HG02623 (cell line): Measurements from ENCODE around the gene GDF10.

Source experiments
- ATAC-seq: cut with Tn5 transposase; IDR thresholded peaks from one replicate; pipeline ENCODE4 v1.9.1; 2021; ENCODE audit warnings: moderate library complexity; ENCODE audit not compliant: unreplicated experiment

The GDF10 gene

DNA sequence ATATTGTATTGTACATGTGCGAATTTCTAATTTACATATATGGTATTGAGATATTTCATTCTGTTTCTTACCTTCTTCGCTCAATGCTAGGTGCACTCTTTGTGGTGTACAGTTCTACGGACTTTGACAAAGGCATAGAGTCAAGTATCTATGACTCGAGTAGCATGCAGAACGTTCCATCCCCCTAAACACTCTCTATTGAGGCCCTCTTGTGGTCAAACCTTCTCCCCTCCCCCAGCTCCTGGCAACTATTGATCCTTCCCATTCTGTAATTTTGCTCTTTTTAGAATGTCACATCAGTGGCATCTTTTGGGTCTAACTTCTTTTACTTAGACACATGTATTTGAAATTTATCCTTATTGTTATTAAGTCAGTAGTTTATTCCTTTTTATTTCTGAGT lies 30.7 kb upstream of the GDF10 start:
- no peak for ATAC-seq

GRCh38 chr10:47276071-47276470 lies 23.9 kb upstream of the GDF10 start:
- ATAC-seq = no peak

- ATAC-seq = no peak
Measured at GRCh38 chr10:47276576-47277351, 23.2 kb upstream of the GDF10 start.

GRCh38 chr10:47277352-47278151 lies 22.4 kb upstream of the GDF10 start:
- ATAC-seq = no peak

GRCh38 chr10:47278152-47278473 lies 21.9 kb upstream of the GDF10 start:
- no peak for ATAC-seq

DNA sequence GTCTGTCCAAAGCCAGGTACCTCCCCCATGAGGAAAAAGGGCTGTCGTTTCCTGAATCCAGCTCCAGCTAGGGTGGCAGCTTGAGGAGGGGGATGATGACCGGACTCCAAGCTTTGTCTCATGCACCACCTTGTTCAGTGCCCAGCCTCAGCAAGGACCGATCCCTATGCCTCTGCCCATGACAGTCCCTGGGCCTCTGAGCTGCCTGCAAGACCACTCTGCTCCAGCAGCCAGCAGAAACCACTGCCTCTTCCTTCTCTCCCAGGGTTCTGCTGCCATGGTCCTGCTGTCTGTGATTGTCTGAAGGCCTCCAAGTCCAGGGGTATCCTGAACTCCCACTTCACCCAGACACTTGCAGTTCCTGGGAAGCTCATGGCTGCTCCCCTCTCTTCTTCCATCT lies 21.3 kb upstream of the GDF10 start:
- no peak for ATAC-seq

- no peak for ATAC-seq
Measured at GRCh38 chr10:47279276-47279675, 20.7 kb upstream of the GDF10 start.

- no peak for ATAC-seq
Measured at GRCh38 chr10:47282005-47282656, 17.9 kb upstream of the GDF10 start.

DNA sequence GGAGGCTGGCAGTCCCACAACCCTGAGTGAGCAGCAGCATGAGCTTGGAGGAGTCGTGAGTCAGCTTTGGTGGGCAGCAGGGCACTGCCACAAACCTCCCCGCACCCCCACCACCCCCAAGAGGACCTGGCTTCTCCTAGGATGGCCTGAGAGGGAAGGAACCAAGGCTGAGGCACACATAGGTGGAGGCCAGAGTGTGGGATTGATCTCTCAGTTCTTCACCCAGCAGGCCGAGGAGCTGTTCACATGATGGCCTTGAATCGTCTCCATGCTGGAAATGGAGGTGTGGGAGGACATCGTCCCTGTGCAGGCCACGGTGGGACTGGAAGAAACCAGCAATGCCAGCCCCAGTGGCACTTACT lies 17.4 kb upstream of the GDF10 start:
- no peak for ATAC-seq

GRCh38 chr10:47283101-47283630 lies 16.8 kb upstream of the GDF10 start:
- no peak for ATAC-seq

- ATAC-seq = no peak
Measured at GRCh38 chr10:47283848-47284247, 16.1 kb upstream of the GDF10 start.

GRCh38 chr10:47285381-47286115 lies 14.4 kb upstream of the GDF10 start:
- no peak for ATAC-seq

GRCh38 chr10:47286116-47286505 lies 13.9 kb upstream of the GDF10 start:
- no peak for ATAC-seq

DNA sequence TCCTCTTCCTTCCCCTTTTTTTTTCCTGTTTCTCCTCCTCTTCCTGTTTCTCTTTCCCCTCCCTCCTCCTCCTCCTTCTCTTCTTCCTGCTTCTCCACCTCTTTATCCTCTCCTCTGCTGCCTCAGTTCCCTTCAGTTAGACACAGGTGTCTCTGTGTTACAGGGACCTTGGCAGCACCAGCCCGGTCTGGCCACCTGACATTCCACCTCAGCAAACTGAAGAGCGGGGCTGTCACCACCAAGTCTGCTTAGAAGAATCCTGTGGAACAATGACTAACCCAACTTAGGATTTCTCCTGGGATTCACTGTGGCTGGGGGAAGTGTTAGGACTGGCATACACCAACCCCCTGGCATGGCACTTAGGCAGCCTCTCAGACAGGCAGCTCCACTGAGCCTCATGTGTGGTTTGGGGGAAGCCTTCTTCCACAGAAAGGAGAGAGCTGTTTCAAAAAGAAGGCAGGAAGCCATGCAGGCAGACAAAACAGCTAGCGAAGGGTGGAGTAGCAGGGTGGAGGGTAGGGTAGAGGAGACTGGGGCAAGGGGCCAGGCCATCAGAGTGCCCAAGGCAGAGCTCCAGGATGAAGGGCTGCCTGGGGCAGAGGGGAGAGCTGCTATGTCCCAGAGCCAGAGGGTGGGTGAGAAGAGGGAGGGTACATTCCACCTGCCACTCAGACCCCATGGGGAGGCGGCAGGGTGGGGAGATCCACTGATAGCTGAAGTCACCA lies 13.2 kb upstream of the GDF10 start:
- no peak for ATAC-seq

DNA sequence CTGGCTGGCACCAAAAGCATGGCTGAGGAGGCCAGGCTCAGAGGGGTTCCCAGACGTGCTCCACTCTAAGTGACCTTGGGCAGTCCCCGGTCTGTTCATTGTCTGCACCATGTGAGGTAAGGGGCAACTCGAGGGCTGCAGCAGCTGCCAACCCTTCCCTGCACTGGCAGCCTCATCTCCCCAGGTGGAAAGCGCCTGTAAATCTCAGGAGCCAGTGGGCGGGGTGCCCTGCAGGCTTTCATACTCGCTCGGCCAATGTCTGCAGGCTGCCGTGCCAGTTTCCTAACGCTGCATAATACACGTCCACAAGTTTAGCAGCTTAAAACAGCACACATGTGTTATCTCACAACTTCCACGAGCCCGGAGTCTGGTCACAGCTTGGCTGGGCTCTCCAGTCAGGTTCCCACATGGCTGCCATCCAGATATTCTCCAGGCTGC lies 12.6 kb upstream of the GDF10 start:
- ATAC-seq = no peak

GRCh38 chr10:47287805-47288204 lies 12.2 kb upstream of the GDF10 start:
- no peak for ATAC-seq

DNA sequence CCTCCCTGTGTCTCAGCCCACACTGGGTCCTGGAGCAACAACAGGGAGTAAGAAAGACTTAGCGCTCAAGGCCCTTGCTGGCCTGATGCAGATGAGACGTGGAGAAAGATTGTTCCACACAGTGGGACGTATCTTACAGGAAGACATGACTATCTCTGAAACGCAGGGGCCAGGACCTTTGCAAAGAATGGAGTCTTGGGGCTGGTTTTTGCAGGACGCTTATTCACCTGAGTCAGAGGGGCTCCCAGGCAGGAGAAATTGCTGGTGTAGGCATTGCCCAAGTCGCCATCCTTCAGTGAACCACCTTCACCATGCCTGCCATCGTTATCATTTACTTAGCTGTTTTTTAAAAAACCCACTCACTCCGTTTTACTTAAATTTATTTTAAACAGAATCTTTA lies 11.8 kb upstream of the GDF10 start:
- no peak for ATAC-seq

GRCh38 chr10:47288916-47289495 lies 11.0 kb upstream of the GDF10 start:
- no peak for ATAC-seq

DNA sequence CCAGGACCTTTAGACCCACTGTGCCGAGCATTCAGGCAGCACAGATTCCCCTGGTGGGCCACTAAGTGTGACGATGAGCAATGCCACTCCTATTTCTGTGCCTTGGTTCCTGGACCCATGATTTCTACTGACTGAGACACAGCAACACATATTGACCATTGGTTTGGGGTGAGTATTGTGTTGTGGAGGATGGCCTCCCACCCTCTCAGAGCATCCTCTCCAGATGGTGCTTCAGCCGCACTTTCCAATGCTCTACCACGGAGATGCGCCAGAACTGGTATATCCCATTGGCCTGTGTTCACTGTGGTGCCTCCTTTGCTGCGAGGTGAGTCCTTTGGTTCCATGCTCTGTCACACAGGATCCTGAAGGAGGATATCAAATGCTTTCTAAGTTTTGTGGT lies 10.1 kb upstream of the GDF10 start:
- no peak for ATAC-seq

DNA sequence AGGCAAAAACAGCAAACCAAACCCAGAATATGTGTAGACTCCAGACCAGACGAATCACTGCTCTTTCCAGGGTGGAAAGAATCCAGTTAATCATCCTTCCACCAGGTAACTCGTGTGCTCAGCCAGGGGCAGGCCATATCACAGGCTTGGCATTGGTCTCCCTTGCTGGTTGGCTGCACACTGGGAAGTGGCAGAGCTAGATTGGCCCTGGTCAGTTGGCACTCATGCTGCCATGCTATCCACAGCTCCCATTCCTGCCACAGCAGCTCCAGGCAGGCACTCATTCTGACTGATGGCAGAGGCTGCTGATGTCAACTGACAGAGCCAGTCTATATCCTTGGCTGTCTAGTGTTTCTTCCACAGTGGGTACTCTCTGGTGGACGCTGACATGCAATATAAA lies 9.7 kb upstream of the GDF10 start:
- no peak for ATAC-seq
